Stimulated activated CD8-positive, alpha-beta memory T cell treated with anti-CD3 and anti-CD28 coated beads, Interleukin-15, amount 100 ng/mL, for 48 hours (primary cell): ENCODE measurements around the gene ROS1.

ENCODE experiments used
- DNase-seq, 2 donors: peaks; one replicate each; pipeline ENCODE4 v3.0.0-alpha.2; 2020; ENCODE audit warnings: low read depth in 2 of 2

Gene ROS1

GRCh38 chr6:117311310-117311709 lies 114.4 kb downstream of the ROS1 start:
- DNase-seq = no peak

GRCh38 chr6:117309611-117310010 lies 116.1 kb downstream of the ROS1 start:
- DNase-seq = no peak

GRCh38 chr6:117309069-117309468 lies 116.7 kb downstream of the ROS1 start:
- DNase-seq = no peak

GRCh38 chr6:117307655-117308054 lies 118.1 kb downstream of the ROS1 start:
- DNase-seq = no peak

- DNase-seq = no peak
These were observed 119.4 kb downstream of the ROS1 start for GRCh38 chr6:117306227-117306790.

GRCh38 chr6:117304446-117304845 lies 121.3 kb downstream of the ROS1 start:
- DNase-seq = no peak

- no peak for DNase-seq
These were observed 122.4 kb downstream of the ROS1 start for GRCh38 chr6:117303323-117303722.

- no peak for DNase-seq
These were observed 126.8 kb downstream of the ROS1 start for GRCh38 chr6:117298941-117299340.

- no peak for DNase-seq
These were observed 135.4 kb downstream of the ROS1 start for GRCh38 chr6:117290173-117290846.

GRCh38 chr6:117288083-117288715 lies 137.5 kb downstream of the ROS1 start:
- no peak for DNase-seq

GRCh38 chr6:117280922-117281321 lies 144.8 kb downstream of the ROS1 start:
- DNase-seq = no peak

- DNase-seq = no peak
These were observed 148.9 kb downstream of the ROS1 start for GRCh38 chr6:117276778-117277316.

- no peak for DNase-seq
These were observed 150.0 kb downstream of the ROS1 start for GRCh38 chr6:117275711-117276110.

GRCh38 chr6:117275205-117275604 lies 150.5 kb downstream of the ROS1 start:
- DNase-seq = no peak

GRCh38 chr6:117272891-117273290 lies 152.9 kb downstream of the ROS1 start:
- no peak for DNase-seq

GRCh38 chr6:117272032-117272866 lies 153.5 kb downstream of the ROS1 start:
- DNase-seq = no peak

- DNase-seq = no peak
These were observed 154.8 kb downstream of the ROS1 start for GRCh38 chr6:117270843-117271507.

GRCh38 chr6:117270055-117270842 lies 155.5 kb downstream of the ROS1 start:
- DNase-seq = no peak

GRCh38 chr6:117269638-117270054 lies 156.1 kb downstream of the ROS1 start:
- DNase-seq = no peak

GRCh38 chr6:117268924-117269323 lies 156.8 kb downstream of the ROS1 start:
- DNase-seq = no peak
